GM12878 (cell line): ENCODE results near the gene CPSF3. TPM values are rescaled to one million over a fixed set of nuclear protein-coding genes. Genes with fewer than 3 reads are reported as not detected.

Source experiments
- ATAC-seq: fragments of 200-7000 bp; cut with Tn5 transposase; 3 replicates; pipeline ENCODE4 v1.9.1; 2020; ENCODE audit warnings: mild to moderate bottlenecking, moderate library complexity
- BruUV-seq: library from RNA; stranded (reverse); fragments of 400-500 nt; replicated peaks from 2 replicates; lab custom pipeline; 2021; lab: Mats Ljungman, UMichigan
- CTCF ChIA-PET: fragments of 300-600 bp; sonication (Branson Sonifier 250); formaldehyde crosslinking; extraction: SDS; loops from one replicate; lab custom pipeline; 2021; ENCODE audit warnings: inconsistent platforms; lab: Yijun Ruan, JAX
- POLR2A ChIA-PET: fragments of 350-600 bp; formaldehyde crosslinking; extraction: SDS; loops from one replicate; lab custom pipeline; 2021; ENCODE audit warnings: inconsistent platforms; lab: Charles Lee
- RAD21 ChIA-PET: fragments of 300-600 bp; sonication (Branson Sonifier 250); formaldehyde crosslinking; loops from one replicate; lab custom pipeline; 2023; ENCODE audit warnings: antibody characterized with exemption; ENCODE audit not compliant: unreplicated experiment; lab: Charles Lee
- SMC1A ChIA-PET: fragments of 300-600 bp; sonication (Branson Sonifier 250); formaldehyde crosslinking; loops from one replicate; lab custom pipeline; 2023; ENCODE audit not compliant: unreplicated experiment, uncharacterized antibody; lab: Charles Lee
- DNase-seq: peaks from one replicate; pipeline ENCODE4 v3.0.0-alpha.2; 2011; ENCODE audit warnings: low read depth, low spot score
- FAIRE-seq: peaks from 3 replicates; lab custom pipeline; 2011; peaks lifted over from hg19 to GRCh38; lab: Jason Lieb, UNC
- H2AFZ ChIP-seq: 2 replicates; pipeline ENCODE4 v1.6.0; 2011; ENCODE audit warnings: low read depth, low read length, control low read depth; ENCODE audit not compliant: control insufficient read depth
- H3K27ac ChIP-seq: 2 replicates; pipeline ENCODE4 v1.5.1; 2011; ENCODE audit warnings: control low read depth; ENCODE audit not compliant: control insufficient read depth, insufficient read depth
- H3K27me3 ChIP-seq, 2 experiments: replicated peaks in 1 of 2; 2 replicates each; pipeline versions ENCODE4 v1.6.0 to v1.6.1; 2011; ENCODE audit warnings: low read length in 1 of 2; ENCODE audit not compliant: control insufficient read depth in 2 of 2, insufficient read depth in 2 of 2
- H3K36me3 ChIP-seq, 2 experiments: 2 replicates each; pipeline ENCODE4 v1.5.1; 2011; ENCODE audit warnings: low read length in 1 of 2; ENCODE audit not compliant: control insufficient read depth in 2 of 2, insufficient read depth in 2 of 2
- H3K4me1 ChIP-seq: 2 replicates; pipeline ENCODE4 v1.6.1; 2011; ENCODE audit warnings: mild to moderate bottlenecking, low read length, moderate library complexity, mixed read lengths; ENCODE audit not compliant: control insufficient read depth, insufficient read depth
- H3K4me2 ChIP-seq: 2 replicates; pipeline ENCODE4 v1.6.0; 2011; ENCODE audit warnings: control low read depth; ENCODE audit not compliant: control insufficient read depth, insufficient read depth
- H3K4me3 ChIP-seq: fragments of 200-600 bp; sonication (generic); 2 replicates; pipeline ENCODE4 v1.5.1; 2016
- H3K79me2 ChIP-seq: 2 replicates; pipeline ENCODE4 v1.6.0; 2011; ENCODE audit warnings: low read length; ENCODE audit not compliant: control insufficient read depth, insufficient read depth
- H3K9ac ChIP-seq: 2 replicates; pipeline ENCODE4 v1.8.0; 2011; ENCODE audit warnings: low read length, control low read depth, mixed read lengths; ENCODE audit not compliant: control insufficient read depth, insufficient read depth
- H3K9me3 ChIP-seq: replicated peaks from 3 replicates; pipeline ENCODE4 v1.5.1; 2011; ENCODE audit warnings: mild to moderate bottlenecking, low read length; ENCODE audit not compliant: control insufficient read depth, insufficient read depth
- H4K20me1 ChIP-seq: 2 replicates; pipeline ENCODE4 v1.6.0; 2011; ENCODE audit not compliant: control insufficient read depth, insufficient read depth
- BMI1 ChIP-seq: fragments of 450-650 bp; IDR thresholded peaks from 2 replicates; pipeline ENCODE4 v1.6.1; 2016; ENCODE audit warnings: mild to moderate bottlenecking, moderate library complexity, borderline replicate concordance
- CBFB ChIP-seq: IDR thresholded peaks from 2 replicates; pipeline ENCODE4 v1.6.1; 2016; ENCODE audit warnings: antibody characterized with exemption, low read depth
- EGR1 ChIP-seq, 2 experiments: IDR thresholded peaks; 1 replicate in 1 of 2; 2 replicates in 1 of 2; pipeline ENCODE4 v1.6.1; 2011 to 2012; ENCODE audit warnings: low read depth in 2 of 2, low read length in 2 of 2, borderline replicate concordance in 1 of 2, mild to moderate bottlenecking in 1 of 2, moderate library complexity in 1 of 2
- EP300 ChIP-seq, 2 experiments: fragments of 150-350 bp in 1 of 2; IDR thresholded peaks; 2 replicates each; pipeline ENCODE4 v1.6.1; 2011 to 2012; ENCODE audit warnings: low read depth in 2 of 2, low read length in 2 of 2, borderline replicate concordance in 1 of 2, improper control_type of control experiment in 1 of 2, inconsistent platforms in 1 of 2; ENCODE audit not compliant: control insufficient read depth in 1 of 2
- FOXK2 ChIP-seq: fragments of 450-650 bp; IDR thresholded peaks from 2 replicates; pipeline ENCODE4 v1.6.1; 2017; ENCODE audit warnings: mild to moderate bottlenecking, moderate library complexity
- FOXM1 ChIP-seq: IDR thresholded peaks from 2 replicates; pipeline ENCODE4 v1.6.1; 2012; ENCODE audit warnings: low read depth, mild to moderate bottlenecking, inconsistent platforms, low read length, moderate library complexity
- MYC ChIP-seq: IDR thresholded peaks from 2 replicates; pipeline ENCODE4 v1.6.1; 2011; ENCODE audit warnings: mild to moderate bottlenecking, low read length, moderate library complexity, inconsistent platforms; ENCODE audit not compliant: insufficient read depth, insufficient replicate concordance, insufficient read length, severe bottlenecking
- SPI1 ChIP-seq: IDR thresholded peaks from 2 replicates; pipeline ENCODE4 v1.6.1; 2011; ENCODE audit warnings: low read depth, mild to moderate bottlenecking, low read length, moderate library complexity, borderline replicate concordance; ENCODE audit not compliant: insufficient read depth
- SUPT20H ChIP-seq: IDR thresholded peaks from 2 replicates; pipeline ENCODE4 v1.6.1; 2011; ENCODE audit warnings: low read depth, mild to moderate bottlenecking, low read length, moderate library complexity, borderline replicate concordance; ENCODE audit not compliant: control insufficient read depth
- TARDBP ChIP-seq: IDR thresholded peaks from 2 replicates; pipeline ENCODE4 v1.6.1; 2016; ENCODE audit warnings: borderline replicate concordance
- YBX1 ChIP-seq: fragments of 450-650 bp; IDR thresholded peaks from 2 replicates; pipeline ENCODE4 v1.6.1; 2016; ENCODE audit warnings: antibody characterized with exemption
- WGBS: methylation state at CpG from one replicate; pipeline ENCODE4 v1.1.6; 2016; ENCODE audit warnings: low lambda C conversion rate; ENCODE audit not compliant: insufficient replicate concordance, insufficient coverage; ENCODE audit errors: missing lambda C conversion rate; 5-methylcytosine and 5-hydroxymethylcytosine counted together
- in situ Hi-C: fragments of 300-500 bp; cut with MboI; formaldehyde crosslinking; loops from 9 replicates; pipeline ENCODE4 v1.14.3; 2018; ENCODE audit warnings: mixed read lengths
- intact Hi-C: fragments of 100-400 bp; cut with micrococcal nuclease; formaldehyde crosslinking; loops from one replicate; pipeline ENCODE4 v1.14.2; 2022; ENCODE audit not compliant: unreplicated experiment
- polyA plus RNA-seq, 11 experiments: library from polyadenylated mRNA; depleted of rRNA in 4 of 11; unstranded in 6 of 11; stranded (reverse) in 5 of 11; fragments of >200 nt; fragmentation: Nextera tagmentation in 4 of 11; fragmentation: Illumina TruSeq in 1 of 11; extraction: Ambion mirVana in 4 of 11; extraction: Trizol in 1 of 11; gene quantifications; 1 replicate in 1 of 11; 2 replicates in 10 of 11; pipeline versions ENCODE4 v1.2.1 to v1.2.3, GENCODE V29; 2011 to 2016; ENCODE audit warnings: inconsistent platforms in 2 of 11, missing spikeins in 2 of 11, low read depth in 1 of 11
- total RNA-seq, 4 experiments: library from RNA; depleted of rRNA in 3 of 4; stranded (reverse); fragments of >200 nt in 3 of 4; fragmentation: Illumina TruSeq in 1 of 4; extraction: Trizol in 1 of 4; gene quantifications; 2 replicates each; pipeline versions ENCODE4 v1.2.1 to v1.2.3, GENCODE V29; 2013 to 2021
- TF ChIP-seq, protein P1 (sequence below): fragments of 450-650 bp; IDR thresholded peaks from 2 replicates; pipeline ENCODE4 v1.6.1; 2016; ENCODE audit warnings: mild to moderate bottlenecking

The CPSF3 gene
- total and polyA plus RNA-seq, 10 of the 15 experiments (the other 5 are each of a cell fraction or from before 2014, with no cell fraction given) = 34.5 to 108 (median 76.1) TPM

DNA sequence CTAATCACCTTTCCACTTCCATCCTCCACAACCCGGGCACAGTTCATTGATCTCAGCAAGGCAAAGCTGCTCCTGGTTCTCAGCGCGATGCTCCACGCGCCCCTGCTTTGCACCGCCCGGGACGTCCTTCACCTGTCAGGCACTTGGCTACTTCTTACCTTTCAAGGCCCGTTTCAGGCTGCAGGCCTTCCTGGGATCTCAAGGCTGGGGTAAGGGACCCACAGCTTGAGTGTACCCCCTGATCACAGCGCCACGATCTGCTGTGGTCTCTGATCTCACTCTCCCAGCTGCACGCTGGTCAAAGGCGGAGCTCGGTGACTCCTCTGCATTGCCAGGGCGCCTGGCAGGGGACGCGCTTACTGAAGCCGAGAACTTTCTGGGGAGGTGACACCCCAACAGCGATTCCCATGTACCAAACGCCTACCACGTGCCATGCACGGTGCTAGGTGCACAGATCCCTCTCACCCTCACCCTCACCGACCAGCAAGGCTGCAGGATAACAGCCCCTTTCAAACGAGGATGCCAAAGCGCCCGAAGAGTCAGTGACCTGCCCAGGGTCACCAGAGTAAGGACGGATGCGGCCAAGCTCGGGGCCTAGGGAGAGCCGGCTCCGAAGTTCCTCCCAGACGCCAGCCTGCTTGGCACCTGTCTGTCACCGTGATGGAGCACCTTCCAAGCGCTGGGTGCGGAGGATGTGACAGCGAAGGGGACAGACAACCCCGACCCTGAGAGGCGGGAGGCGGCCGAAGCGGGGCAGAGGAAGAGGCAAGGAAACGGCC lies 944 bp upstream of the CPSF3 start (continued):
- TF ChIP-seq, protein P1, sequence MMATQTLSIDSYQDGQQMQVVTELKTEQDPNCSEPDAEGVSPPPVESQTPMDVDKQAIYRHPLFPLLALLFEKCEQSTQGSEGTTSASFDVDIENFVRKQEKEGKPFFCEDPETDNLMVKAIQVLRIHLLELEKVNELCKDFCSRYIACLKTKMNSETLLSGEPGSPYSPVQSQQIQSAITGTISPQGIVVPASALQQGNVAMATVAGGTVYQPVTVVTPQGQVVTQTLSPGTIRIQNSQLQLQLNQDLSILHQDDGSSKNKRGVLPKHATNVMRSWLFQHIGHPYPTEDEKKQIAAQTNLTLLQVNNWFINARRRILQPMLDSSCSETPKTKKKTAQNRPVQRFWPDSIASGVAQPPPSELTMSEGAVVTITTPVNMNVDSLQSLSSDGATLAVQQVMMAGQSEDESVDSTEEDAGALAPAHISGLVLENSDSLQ = peak; percentile 96

- in situ Hi-C loops (no loop called here), intact Hi-C loops (loop anchor here (1.0 to 5.0 kb wide), 2 partner anchors 51 to 133 kb away; partner anchors contain the start of gene ADAM17)
- ChIA-PET SMC1A (interaction anchor here (0.6 to 1.0 kb wide), 4 partner anchors 115 to 273 kb away, joined by 3 read pairs; partner anchors contain the start of gene ADAM17), CTCF (interaction anchor here (0.9 to 1.0 kb wide), 2 partner anchors 41 to 172 kb away, joined by 3 read pairs; no protein-coding TSS in a partner anchor), RAD21 (no interaction called here), POLR2A (interaction anchor here (2.7 kb wide), 1 partner anchor 132 kb away, joined by 16 read pairs; the partner anchor contains the start of gene ADAM17)
- Histone ChIP-seq H2AFZ (peak overlapping the region; percentile 92), H3K27me3 (no peaks in the 10 kb centered on the region), H3K9ac (peak overlapping the region; percentile 87), H3K9me3 (no peaks in the 10 kb centered on the region), H3K36me3 (no peaks in the 10 kb centered on the region), H3K27ac (peak overlapping the region; percentile 86), H3K4me1 (peaks cover 24% of the 10 kb centered on the region), H3K4me2 (peak overlapping the region; percentile 100), H4K20me1 (no peaks in the 10 kb centered on the region), H3K79me2 (peaks cover 60% of the 10 kb centered on the region), H3K4me3 (peak overlapping the region; percentile 89)
- ATAC-seq (peak; percentile 20), DNase-seq (no peak), FAIRE-seq (no peak)
- TF ChIP-seq YBX1 (no peak), BMI1 (no peak), FOXK2 (no peak), TARDBP (0 out of 2 replicates have a peak, but pooled peaks have one; percentile 47), EP300 (IDR thresholded peaks at IDR 0.05; ENCODE audit: borderline replicate concordance in 1 of 2, control insufficient read depth in 1 of 2, low read depth in 2 of 2, low read length in 2 of 2) (no peak), SPI1 (no peak), FOXM1 (0 out of 2 replicates have a peak, but pooled peaks have one; percentile 14), EGR1 (IDR thresholded peaks at IDR 0.05; ENCODE audit: borderline replicate concordance in 1 of 2, low read depth in 2 of 2, low read length in 2 of 2) (no peak), MYC (no peak), SUPT20H (no peak), CBFB (no peak)
- WGBS = under 1% methylated on average over 21 of the region's 21 CpGs
- TSS peak; percentile 82 for BruUV-seq
Measured at GRCh38 chr2:9423922-9424272, 443 bp downstream of the CPSF3 start.
